Measurements from ENCODE around the gene CNNM2. TPM values are rescaled to one million over a fixed set of nuclear protein-coding genes. Genes with fewer than 3 reads are reported as not detected.

The CNNM2 gene
- total RNA-seq, 1 experiment from 2014 or later = 23.1 TPM

DNA sequence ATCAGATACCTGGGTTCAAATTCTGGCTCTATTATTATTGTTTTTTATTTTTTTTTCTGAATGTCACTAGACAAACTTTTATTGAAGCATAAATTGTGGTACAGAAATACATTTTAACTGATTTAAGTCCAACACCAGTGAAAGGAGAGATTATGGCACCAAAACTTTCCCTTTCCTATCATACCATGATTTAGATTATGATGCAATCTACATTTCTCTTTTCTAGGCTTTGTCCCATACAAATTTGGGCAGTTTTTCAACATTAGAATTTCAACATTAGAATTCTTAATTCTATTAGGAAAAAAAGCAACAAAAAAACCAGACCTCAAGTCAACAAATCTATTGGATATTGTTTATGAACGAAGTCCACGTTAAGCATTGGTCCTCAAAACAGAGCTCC is 37.8 kb upstream of the CNNM2 start:
- ATAC-seq = no peak

More for the DNA sequence above, 37.8 kb upstream of the CNNM2 start:
- Histone ChIP-seq H3K4me3 (replicated peaks in 1 of 2; ENCODE audit: low read depth in 1 of 2, low read length in 2 of 2) (no peak overlapping the region), H3K9me2 (ENCODE audit: insufficient read depth) (no peaks in the 10 kb centered on the region), H3K9ac (ENCODE audit: low read length) (no peak overlapping the region), H3K4me1 (ENCODE audit: control insufficient read depth in 1 of 2, insufficient read depth in 2 of 2, low read length in 2 of 2) (no peaks in the 10 kb centered on the region), H4K20me1 (ENCODE audit: insufficient read depth) (no peaks in the 10 kb centered on the region), H3K27me3 (ENCODE audit: insufficient read depth, low read length) (no peaks in the 10 kb centered on the region), H2AFZ (ENCODE audit: low read depth, low read length, poor library complexity, severe bottlenecking) (no peak overlapping the region), H3K27ac (ENCODE audit: low read depth, low read length) (no peak overlapping the region), H3K36me3 (ENCODE audit: control insufficient read depth in 1 of 2, insufficient read depth in 2 of 2, low read length in 2 of 2) (no peaks in the 10 kb centered on the region), H3K4me2 (ENCODE audit: low read length) (no peak overlapping the region), H3K79me2 (ENCODE audit: insufficient read depth, low read length) (no peaks in the 10 kb centered on the region), H3K9me3 (ENCODE audit: control insufficient read depth in 1 of 2, insufficient read depth in 1 of 2, low read depth in 1 of 2, low read length in 2 of 2) (no peaks in the 10 kb centered on the region)
- ChIA-PET CTCF (no interaction called here), RAD21 (ENCODE audit: low non-redundant PET in 1 of 2, low total read pairs in 2 of 2, uncharacterized antibody in 2 of 2, unreplicated experiment in 2 of 2) (no interaction called here), POLR2A (no interaction called here)
- BruUV-seq (replicated peaks) = no TSS peak
- TF ChIP-seq EZH2phosphoT487 (IDR thresholded peaks at IDR 0.05; ENCODE audit: borderline replicate concordance) (no peak), POLR2A (IDR thresholded peaks at IDR 0.05; ENCODE audit: borderline replicate concordance, extremely low read depth, insufficient read depth, insufficient read length) (no peak), FOSL1 (IDR thresholded peaks at IDR 0.05; ENCODE audit: low read depth) (no peak), ZNF274 (IDR thresholded peaks at IDR 0.05; ENCODE audit: low read depth, low read length) (no peak), SRF (IDR thresholded peaks at IDR 0.05; ENCODE audit: low read depth) (no peak), SP1 (IDR thresholded peaks at IDR 0.05; ENCODE audit: low read depth) (no peak), CBX3 (IDR thresholded peaks at IDR 0.05; ENCODE audit: low read depth) (no peak), YY1 (IDR thresholded peaks at IDR 0.05; ENCODE audit: extremely low read depth, insufficient replicate concordance, low read depth, low read length) (no peak), RAD21 (IDR thresholded peaks at IDR 0.05; ENCODE audit: low read depth) (no peak), EZH2 (IDR thresholded peaks at IDR 0.05) (no peak), ZFX (IDR thresholded peaks at IDR 0.05) (no peak), POLR2AphosphoS5 (IDR thresholded peaks at IDR 0.05; ENCODE audit: low read depth, low read length) (no peak), EGR1 (IDR thresholded peaks at IDR 0.05; ENCODE audit: low read depth) (no peak)
- TF ChIP-seq, protein P1, sequence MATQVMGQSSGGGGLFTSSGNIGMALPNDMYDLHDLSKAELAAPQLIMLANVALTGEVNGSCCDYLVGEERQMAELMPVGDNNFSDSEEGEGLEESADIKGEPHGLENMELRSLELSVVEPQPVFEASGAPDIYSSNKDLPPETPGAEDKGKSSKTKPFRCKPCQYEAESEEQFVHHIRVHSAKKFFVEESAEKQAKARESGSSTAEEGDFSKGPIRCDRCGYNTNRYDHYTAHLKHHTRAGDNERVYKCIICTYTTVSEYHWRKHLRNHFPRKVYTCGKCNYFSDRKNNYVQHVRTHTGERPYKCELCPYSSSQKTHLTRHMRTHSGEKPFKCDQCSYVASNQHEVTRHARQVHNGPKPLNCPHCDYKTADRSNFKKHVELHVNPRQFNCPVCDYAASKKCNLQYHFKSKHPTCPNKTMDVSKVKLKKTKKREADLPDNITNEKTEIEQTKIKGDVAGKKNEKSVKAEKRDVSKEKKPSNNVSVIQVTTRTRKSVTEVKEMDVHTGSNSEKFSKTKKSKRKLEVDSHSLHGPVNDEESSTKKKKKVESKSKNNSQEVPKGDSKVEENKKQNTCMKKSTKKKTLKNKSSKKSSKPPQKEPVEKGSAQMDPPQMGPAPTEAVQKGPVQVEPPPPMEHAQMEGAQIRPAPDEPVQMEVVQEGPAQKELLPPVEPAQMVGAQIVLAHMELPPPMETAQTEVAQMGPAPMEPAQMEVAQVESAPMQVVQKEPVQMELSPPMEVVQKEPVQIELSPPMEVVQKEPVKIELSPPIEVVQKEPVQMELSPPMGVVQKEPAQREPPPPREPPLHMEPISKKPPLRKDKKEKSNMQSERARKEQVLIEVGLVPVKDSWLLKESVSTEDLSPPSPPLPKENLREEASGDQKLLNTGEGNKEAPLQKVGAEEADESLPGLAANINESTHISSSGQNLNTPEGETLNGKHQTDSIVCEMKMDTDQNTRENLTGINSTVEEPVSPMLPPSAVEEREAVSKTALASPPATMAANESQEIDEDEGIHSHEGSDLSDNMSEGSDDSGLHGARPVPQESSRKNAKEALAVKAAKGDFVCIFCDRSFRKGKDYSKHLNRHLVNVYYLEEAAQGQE (IDR thresholded peaks at IDR 0.05; ENCODE audit: low read depth) = no peak
- TF ChIP-seq, protein P2, sequence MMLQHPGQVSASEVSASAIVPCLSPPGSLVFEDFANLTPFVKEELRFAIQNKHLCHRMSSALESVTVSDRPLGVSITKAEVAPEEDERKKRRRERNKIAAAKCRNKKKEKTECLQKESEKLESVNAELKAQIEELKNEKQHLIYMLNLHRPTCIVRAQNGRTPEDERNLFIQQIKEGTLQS (IDR thresholded peaks at IDR 0.05) = no peak
- TF ChIP-seq, protein P3, sequence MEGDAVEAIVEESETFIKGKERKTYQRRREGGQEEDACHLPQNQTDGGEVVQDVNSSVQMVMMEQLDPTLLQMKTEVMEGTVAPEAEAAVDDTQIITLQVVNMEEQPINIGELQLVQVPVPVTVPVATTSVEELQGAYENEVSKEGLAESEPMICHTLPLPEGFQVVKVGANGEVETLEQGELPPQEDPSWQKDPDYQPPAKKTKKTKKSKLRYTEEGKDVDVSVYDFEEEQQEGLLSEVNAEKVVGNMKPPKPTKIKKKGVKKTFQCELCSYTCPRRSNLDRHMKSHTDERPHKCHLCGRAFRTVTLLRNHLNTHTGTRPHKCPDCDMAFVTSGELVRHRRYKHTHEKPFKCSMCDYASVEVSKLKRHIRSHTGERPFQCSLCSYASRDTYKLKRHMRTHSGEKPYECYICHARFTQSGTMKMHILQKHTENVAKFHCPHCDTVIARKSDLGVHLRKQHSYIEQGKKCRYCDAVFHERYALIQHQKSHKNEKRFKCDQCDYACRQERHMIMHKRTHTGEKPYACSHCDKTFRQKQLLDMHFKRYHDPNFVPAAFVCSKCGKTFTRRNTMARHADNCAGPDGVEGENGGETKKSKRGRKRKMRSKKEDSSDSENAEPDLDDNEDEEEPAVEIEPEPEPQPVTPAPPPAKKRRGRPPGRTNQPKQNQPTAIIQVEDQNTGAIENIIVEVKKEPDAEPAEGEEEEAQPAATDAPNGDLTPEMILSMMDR (IDR thresholded peaks at IDR 0.05 in 2 of 3, conservative IDR thresholded peaks at IDR 0.05 in 1 of 3; ENCODE audit: borderline replicate concordance in 1 of 3, insufficient read depth in 1 of 3, low read depth in 2 of 3, low read length in 2 of 3) = no peak
- TF ChIP-seq, protein P4, sequence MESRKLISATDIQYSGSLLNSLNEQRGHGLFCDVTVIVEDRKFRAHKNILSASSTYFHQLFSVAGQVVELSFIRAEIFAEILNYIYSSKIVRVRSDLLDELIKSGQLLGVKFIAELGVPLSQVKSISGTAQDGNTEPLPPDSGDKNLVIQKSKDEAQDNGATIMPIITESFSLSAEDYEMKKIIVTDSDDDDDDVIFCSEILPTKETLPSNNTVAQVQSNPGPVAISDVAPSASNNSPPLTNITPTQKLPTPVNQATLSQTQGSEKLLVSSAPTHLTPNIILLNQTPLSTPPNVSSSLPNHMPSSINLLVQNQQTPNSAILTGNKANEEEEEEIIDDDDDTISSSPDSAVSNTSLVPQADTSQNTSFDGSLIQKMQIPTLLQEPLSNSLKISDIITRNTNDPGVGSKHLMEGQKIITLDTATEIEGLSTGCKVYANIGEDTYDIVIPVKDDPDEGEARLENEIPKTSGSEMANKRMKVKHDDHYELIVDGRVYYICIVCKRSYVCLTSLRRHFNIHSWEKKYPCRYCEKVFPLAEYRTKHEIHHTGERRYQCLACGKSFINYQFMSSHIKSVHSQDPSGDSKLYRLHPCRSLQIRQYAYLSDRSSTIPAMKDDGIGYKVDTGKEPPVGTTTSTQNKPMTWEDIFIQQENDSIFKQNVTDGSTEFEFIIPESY (IDR thresholded peaks at IDR 0.05; ENCODE audit: extremely low read depth, insufficient replicate concordance, low read length) = no peak
- TF ChIP-seq, protein P5, sequence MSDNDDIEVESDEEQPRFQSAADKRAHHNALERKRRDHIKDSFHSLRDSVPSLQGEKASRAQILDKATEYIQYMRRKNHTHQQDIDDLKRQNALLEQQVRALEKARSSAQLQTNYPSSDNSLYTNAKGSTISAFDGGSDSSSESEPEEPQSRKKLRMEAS (IDR thresholded peaks at IDR 0.05) = no peak
- DNase-seq (ENCODE audit: low read depth, low spot score) = no peak
- intact Hi-C loops (cut with micrococcal nuclease) = no loop called here
